Measurements from ENCODE around the gene LTBP3.

LTBP3 gene

DNA sequence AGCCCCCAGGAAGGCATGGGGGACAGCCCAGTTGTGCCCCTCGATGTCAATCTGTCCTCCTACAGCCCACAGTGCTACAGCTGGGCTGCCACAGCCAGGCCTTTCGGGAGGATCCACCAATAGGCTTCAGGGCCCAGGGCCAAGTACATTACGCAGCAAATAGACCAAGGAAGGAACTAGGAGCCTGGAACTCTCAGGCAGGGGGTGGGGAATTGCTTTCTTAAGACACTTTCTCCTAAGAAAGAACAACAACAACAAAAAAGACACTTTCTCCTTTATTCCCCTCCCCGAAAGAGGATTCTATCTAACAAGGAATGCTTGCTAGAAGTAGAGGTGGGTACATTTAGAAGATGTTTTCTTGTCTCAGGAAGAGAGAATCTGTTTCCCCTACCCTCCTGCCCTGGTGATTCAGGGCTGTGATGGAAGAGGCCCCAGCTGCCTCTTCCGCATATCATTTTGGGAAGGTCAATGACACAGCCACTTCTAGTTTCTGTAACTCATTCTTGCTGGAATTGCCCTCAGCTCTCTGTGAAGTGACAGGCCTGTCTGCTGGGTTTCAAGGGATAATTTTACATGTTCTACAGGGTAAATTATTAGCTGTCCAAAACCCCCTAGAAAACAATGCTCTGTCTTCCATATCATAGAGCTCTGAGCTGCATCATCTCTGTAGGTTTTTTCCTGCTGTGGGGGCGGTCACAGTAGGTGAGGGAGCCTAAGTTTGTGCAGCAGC is 65.4 kb downstream of the LTBP3 start:
- no peak for DNase-seq

DNA sequence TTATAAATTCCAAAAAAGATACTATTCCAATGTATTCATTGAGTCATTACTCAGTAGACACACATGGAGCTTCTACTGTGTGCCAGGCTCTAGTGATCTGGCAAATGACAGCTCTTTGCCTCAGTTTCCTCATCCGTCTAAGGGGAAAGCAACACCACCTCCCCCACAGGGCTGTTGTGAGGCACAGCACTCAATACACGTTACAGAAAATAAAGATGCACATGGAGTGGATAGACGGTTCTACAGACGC is 65.8 kb downstream of the LTBP3 start:
- no peak for DNase-seq

DNA sequence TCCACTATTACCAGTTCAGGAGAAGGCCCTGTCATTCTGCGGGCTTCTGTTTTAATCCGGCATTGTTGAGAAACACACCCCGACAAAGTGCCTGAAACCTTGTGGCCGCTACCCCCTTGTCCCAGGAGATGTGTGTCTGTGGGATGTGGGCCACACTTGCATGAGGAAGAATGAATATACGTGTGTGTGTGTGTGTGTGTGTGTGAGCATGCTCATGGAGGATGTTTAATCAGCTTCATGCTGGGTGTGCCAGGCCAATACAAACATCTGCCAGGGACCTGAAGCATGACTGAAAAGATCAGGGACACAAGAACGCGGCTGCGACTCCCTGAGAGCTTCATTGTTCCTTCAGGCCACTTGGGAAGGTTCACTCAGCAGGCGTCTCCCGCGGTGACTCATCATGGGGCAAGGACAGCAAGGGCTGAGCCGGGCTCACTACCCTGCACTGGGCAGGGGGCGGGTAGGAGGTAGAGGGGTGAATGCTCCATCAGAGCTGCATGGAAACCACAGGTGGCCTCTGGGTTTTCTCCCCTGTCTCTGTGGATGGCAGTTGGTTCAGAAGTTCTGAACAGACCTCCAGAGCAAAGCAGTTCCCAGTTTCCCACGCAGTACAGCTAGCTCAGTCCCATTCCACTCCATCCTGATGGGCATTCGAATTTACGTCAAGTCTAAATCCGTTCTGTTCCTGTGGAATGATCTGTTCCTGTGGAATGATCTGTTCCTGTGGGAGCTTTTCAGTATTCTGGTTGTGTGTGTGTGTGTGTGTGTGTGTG is 66.4 kb downstream of the LTBP3 start:
- DNase-seq: no peak

- no peak for DNase-seq
Measured at GRCh38 chr11:65491163-65491465, 67.0 kb downstream of the LTBP3 start.

GRCh38 chr11:65489706-65490320 is 68.3 kb downstream of the LTBP3 start:
- no peak for DNase-seq

DNA sequence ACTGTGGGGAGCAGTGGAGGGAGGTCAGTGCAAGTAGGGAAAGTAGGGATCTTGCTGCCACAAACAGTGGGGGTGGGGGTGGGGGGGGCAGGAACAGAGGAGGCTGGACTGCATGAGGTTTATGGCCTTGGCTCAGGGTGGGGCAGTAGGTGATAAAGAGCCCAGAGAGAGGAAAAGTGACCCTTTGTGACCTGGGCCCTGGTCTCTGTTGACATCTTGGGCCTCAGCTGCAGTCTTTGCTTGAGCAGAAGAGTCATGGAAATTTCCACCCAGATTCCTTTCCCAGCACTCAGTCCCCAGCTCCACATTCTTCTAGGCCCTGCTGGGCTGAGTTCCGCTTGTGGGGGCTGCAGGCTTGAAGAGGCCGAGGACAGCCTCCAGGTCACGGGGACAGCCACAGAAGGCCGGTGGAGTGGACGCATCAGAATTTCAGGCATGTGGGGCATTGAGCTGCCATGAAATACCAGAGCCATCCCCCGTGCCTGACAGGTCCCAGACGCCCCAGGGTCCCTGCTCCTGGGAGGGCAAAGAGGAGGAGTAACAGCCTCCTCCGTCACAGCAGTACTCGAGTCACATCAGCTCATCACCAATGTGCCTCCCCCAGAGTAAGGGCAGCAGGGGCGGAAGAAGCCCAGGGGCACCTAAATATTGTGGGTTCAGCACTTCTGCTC is 69.0 kb downstream of the LTBP3 start:
- DNase-seq: no peak
